Neural progenitor cell (in vitro differentiated cells): ENCODE measurements around the gene ACYP2. TPM values are rescaled to one million over a fixed set of nuclear protein-coding genes. Genes with fewer than 3 reads are reported as not detected.

Experiments used
- DNase-seq: peaks from one replicate; pipeline ENCODE4 v3.0.0-alpha.2; 2016; ENCODE audit warnings: low spot score
- H2AFZ ChIP-seq: fragments of 200-600 bp; sonication (generic); replicated peaks from 2 replicates; pipeline ENCODE4 v1.6.1; 2016; ENCODE audit warnings: antibody characterized with exemption
- H3F3A ChIP-seq: fragments of 200-600 bp; sonication (generic); 2 replicates; pipeline ENCODE4 v1.6.1; 2016; ENCODE audit warnings: antibody characterized with exemption, low read depth
- H3K27ac ChIP-seq: fragments of 200-600 bp; sonication (generic); 2 replicates; pipeline ENCODE4 v1.5.1; 2016; ENCODE audit warnings: mild to moderate bottlenecking
- H3K27me3 ChIP-seq: fragments of 200-600 bp; sonication (generic); 2 replicates; pipeline ENCODE4 v1.6.1; 2016; ENCODE audit warnings: mild to moderate bottlenecking, moderate library complexity
- H3K36me3 ChIP-seq: fragments of 200-600 bp; sonication (generic); 2 replicates; pipeline ENCODE4 v1.5.1; 2016
- H3K4me1 ChIP-seq: fragments of 200-600 bp; sonication (generic); 2 replicates; pipeline ENCODE4 v1.6.1; 2016; ENCODE audit warnings: mixed run types
- H3K4me2 ChIP-seq: fragments of 200-600 bp; sonication (generic); 2 replicates; pipeline ENCODE4 v1.6.1; 2016
- H3K4me3 ChIP-seq: fragments of 200-600 bp; sonication (generic); 2 replicates; pipeline ENCODE4 v1.5.1; 2016
- H3K79me2 ChIP-seq: fragments of 200-600 bp; sonication (generic); 2 replicates; pipeline ENCODE4 v1.6.1; 2016; ENCODE audit warnings: low read depth
- H3K9ac ChIP-seq: fragments of 200-600 bp; sonication (generic); 2 replicates; pipeline ENCODE4 v1.6.1; 2016
- H3K9me3 ChIP-seq: fragments of 200-600 bp; sonication (generic); 2 replicates; pipeline ENCODE4 v1.5.1; 2016; ENCODE audit warnings: low read depth
- H4K20me1 ChIP-seq: fragments of 200-600 bp; sonication (generic); 2 replicates; pipeline ENCODE4 v1.6.1; 2016; ENCODE audit warnings: low read depth
- H3K27ac Mint-ChIP-seq: 3 replicates; pipeline ENCODE4 v1.8.0; 2021; ENCODE audit warnings: mixed read lengths
- H3K27me3 Mint-ChIP-seq: 2 replicates; pipeline ENCODE4 v1.8.0; 2022; ENCODE audit warnings: low read depth, mild to moderate bottlenecking, inconsistent platforms, moderate library complexity, mixed read lengths; ENCODE audit not compliant: insufficient read depth
- H3K36me3 Mint-ChIP-seq: 3 replicates; pipeline ENCODE4 v1.8.0; 2021; ENCODE audit warnings: mixed read lengths
- H3K4me1 Mint-ChIP-seq: 3 replicates; pipeline ENCODE4 v1.8.0; 2021; ENCODE audit warnings: mixed read lengths
- H3K4me3 Mint-ChIP-seq: 3 replicates; pipeline ENCODE4 v1.8.0; 2021; ENCODE audit warnings: mild to moderate bottlenecking, moderate library complexity, mixed read lengths
- H3K9me3 Mint-ChIP-seq: 3 replicates; pipeline ENCODE4 v1.8.0; 2020; ENCODE audit warnings: mixed read lengths
- EZH2 ChIP-seq: fragments of 200-600 bp; sonication (generic); IDR thresholded peaks from 2 replicates; pipeline ENCODE4 v1.6.1; 2017; ENCODE audit warnings: antibody characterized with exemption, mild to moderate bottlenecking, moderate library complexity
- EZH2phosphoT487 ChIP-seq: fragments of 200-600 bp; sonication (generic); IDR thresholded peaks from 2 replicates; pipeline ENCODE4 v1.6.1; 2017; ENCODE audit warnings: antibody characterized with exemption
- total RNA-seq: library from RNA; depleted of rRNA; stranded (reverse); fragments of >200 nt; gene quantifications from 2 replicates; pipeline ENCODE4 v1.2.3, GENCODE V29; 2015; ENCODE audit warnings: low replicate concordance
- TF ChIP-seq, protein P1 (sequence below): fragments of 200-600 bp; sonication (generic); IDR thresholded peaks from 2 replicates; pipeline ENCODE4 v1.5.1; 2017; ENCODE audit warnings: antibody characterized with exemption, mild to moderate bottlenecking

The ACYP2 gene
- total RNA-seq, 1 donor from 2014 or later, result 9.7 TPM

DNA sequence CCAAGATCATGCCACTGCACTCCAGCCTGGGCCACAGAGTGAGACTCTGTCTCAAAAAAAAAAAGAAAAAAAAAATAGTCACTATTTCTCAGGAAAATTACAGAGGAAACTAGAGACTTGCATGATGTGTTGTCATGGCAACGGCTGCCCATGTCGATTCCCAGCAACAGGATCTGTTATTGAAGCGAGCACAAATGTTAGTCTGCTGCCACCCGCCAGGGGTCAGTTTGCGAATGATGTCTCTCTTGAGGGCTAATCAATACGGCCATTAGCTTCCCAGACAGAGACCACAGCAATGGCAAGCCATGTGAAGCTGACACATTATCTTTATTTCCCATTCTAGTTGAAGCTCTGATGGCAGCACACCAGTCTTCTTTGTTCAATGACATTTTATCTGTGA lies 32.4 kb upstream of the ACYP2 start:
- peaks cover 2% of the 10 kb centered on the region for H3K4me1 ChIP-seq
- Mint-ChIP-seq H3K4me3 (no peak overlapping the region), H3K27me3 (no peaks in the 10 kb centered on the region), H3K9me3 (no peaks in the 10 kb centered on the region), H3K36me3 (peaks cover 2% of the 10 kb centered on the region), H3K4me1 (peaks cover 13% of the 10 kb centered on the region), H3K27ac (no peak overlapping the region)
- no peaks in the 10 kb centered on the region for H3K36me3 ChIP-seq
- DNase-seq, result peak; percentile 21
- H3K9ac ChIP-seq, result no peak overlapping the region
- TF ChIP-seq EZH2phosphoT487 (no peak), EZH2 (no peak)
- no peaks in the 10 kb centered on the region for H3K27me3 ChIP-seq
- no peaks in the 10 kb centered on the region for H4K20me1 ChIP-seq
- H3K4me2 ChIP-seq, result no peak overlapping the region
- H3K4me3 ChIP-seq, result no peak overlapping the region
- no peak overlapping the region for H3K27ac ChIP-seq
- no peaks in the 10 kb centered on the region for H3K79me2 ChIP-seq
- peaks cover 5% of the 10 kb centered on the region for H3F3A ChIP-seq
- H2AFZ ChIP-seq, result no peak overlapping the region
- H3K9me3 ChIP-seq, result no peaks in the 10 kb centered on the region

DNA sequence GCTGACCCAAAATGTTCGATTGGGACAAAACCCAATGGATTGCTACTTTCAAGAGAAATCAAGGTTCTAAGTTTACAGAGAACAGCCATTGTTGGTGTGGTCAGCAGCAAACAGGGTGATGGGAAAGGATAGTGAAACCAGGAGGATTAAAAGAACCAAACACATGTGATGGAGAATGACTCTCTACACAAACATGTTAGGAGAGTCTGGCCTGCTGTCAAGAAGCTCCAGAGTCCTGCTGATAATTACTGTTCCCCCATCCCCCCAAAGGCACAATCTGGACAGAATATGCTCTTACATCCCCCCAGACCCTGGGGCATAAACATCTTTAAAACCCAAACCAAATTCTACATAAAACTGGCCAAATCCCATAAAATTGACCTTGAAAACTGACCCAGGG lies 32.0 kb upstream of the ACYP2 start:
- Histone ChIP-seq H3K27me3 (no peaks in the 10 kb centered on the region), H3K9me3 (no peaks in the 10 kb centered on the region), H3K27ac (no peak overlapping the region), H3K4me3 (no peak overlapping the region), H3K36me3 (no peaks in the 10 kb centered on the region), H2AFZ (no peak overlapping the region), H3F3A (peaks cover 5% of the 10 kb centered on the region), H3K79me2 (no peaks in the 10 kb centered on the region), H4K20me1 (no peaks in the 10 kb centered on the region), H3K4me1 (peaks cover 6% of the 10 kb centered on the region), H3K4me2 (no peak overlapping the region), H3K9ac (no peak overlapping the region)
- DNase-seq, result no peak
- H3K27ac Mint-ChIP-seq, result no peak overlapping the region
- H3K4me3 Mint-ChIP-seq, result no peak overlapping the region
- TF ChIP-seq, protein P1, sequence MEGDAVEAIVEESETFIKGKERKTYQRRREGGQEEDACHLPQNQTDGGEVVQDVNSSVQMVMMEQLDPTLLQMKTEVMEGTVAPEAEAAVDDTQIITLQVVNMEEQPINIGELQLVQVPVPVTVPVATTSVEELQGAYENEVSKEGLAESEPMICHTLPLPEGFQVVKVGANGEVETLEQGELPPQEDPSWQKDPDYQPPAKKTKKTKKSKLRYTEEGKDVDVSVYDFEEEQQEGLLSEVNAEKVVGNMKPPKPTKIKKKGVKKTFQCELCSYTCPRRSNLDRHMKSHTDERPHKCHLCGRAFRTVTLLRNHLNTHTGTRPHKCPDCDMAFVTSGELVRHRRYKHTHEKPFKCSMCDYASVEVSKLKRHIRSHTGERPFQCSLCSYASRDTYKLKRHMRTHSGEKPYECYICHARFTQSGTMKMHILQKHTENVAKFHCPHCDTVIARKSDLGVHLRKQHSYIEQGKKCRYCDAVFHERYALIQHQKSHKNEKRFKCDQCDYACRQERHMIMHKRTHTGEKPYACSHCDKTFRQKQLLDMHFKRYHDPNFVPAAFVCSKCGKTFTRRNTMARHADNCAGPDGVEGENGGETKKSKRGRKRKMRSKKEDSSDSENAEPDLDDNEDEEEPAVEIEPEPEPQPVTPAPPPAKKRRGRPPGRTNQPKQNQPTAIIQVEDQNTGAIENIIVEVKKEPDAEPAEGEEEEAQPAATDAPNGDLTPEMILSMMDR, result no peak
- TF ChIP-seq EZH2phosphoT487 (no peak), EZH2 (no peak)
- H3K36me3 Mint-ChIP-seq, result peaks cover 2% of the 10 kb centered on the region
- no peaks in the 10 kb centered on the region for H3K27me3 Mint-ChIP-seq
- H3K4me1 Mint-ChIP-seq, result peaks cover 14% of the 10 kb centered on the region
- H3K9me3 Mint-ChIP-seq, result no peaks in the 10 kb centered on the region

DNA sequence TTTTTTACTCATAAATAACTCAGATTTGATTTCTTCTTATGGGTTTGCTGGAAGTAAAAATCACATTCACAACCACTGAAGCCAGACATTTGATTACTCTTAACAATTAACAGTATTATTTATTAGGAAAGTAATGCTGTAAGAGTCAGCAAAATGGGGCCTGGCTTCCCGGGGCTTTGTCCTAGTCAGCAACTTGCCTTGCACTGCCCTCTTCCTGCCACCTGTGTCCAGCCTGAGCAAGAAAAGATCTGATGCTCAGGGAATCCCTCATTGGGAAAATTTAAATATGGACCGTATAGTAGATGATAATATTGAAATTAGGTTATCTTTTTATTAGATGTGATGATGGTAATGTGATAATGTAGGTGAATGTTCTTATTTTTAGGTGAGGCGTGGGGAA lies 30.8 kb upstream of the ACYP2 start:
- no peak overlapping the region for H3K4me3 Mint-ChIP-seq
- Histone ChIP-seq H3K9ac (no peak overlapping the region), H3K36me3 (no peaks in the 10 kb centered on the region), H3K79me2 (no peaks in the 10 kb centered on the region), H3K4me2 (no peak overlapping the region), H3F3A (peaks cover 5% of the 10 kb centered on the region), H3K27me3 (no peaks in the 10 kb centered on the region), H3K4me1 (peaks cover 9% of the 10 kb centered on the region), H4K20me1 (no peaks in the 10 kb centered on the region), H3K9me3 (no peaks in the 10 kb centered on the region), H2AFZ (no peak overlapping the region), H3K27ac (no peak overlapping the region), H3K4me3 (no peak overlapping the region)
- no peak for DNase-seq
- peaks cover 2% of the 10 kb centered on the region for H3K36me3 Mint-ChIP-seq
- H3K27me3 Mint-ChIP-seq, result no peaks in the 10 kb centered on the region
- no peak overlapping the region for H3K27ac Mint-ChIP-seq
- TF ChIP-seq, protein P1, result peak; percentile 28
- TF ChIP-seq EZH2, result no peak
- H3K9me3 Mint-ChIP-seq, result no peaks in the 10 kb centered on the region
- peaks cover 17% of the 10 kb centered on the region for H3K4me1 Mint-ChIP-seq

DNA sequence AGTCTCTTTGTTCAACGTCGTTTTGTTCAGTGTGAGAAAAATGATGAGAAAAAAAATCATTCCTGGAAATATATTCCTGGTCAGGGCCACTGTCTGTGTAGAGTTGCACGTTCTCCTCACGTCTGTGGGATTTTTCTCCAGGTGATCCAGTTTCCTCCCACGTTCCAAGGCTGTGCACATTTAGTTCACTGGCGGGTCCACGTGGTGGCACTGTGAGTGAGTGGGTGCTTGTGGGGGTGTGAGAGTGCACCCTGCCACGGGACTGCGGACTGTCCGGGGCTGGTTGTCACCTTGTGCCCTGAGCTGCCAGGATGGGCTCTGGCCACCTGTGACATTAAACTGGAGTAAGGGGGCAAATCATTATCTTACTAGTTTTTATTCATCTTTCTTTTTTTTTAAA lies 30.3 kb upstream of the ACYP2 start:
- H3K4me1 ChIP-seq, result peaks cover 9% of the 10 kb centered on the region
- peaks cover 5% of the 10 kb centered on the region for H3F3A ChIP-seq
- TF ChIP-seq EZH2 (no peak), EZH2phosphoT487 (no peak)
- TF ChIP-seq, protein P1, result no peak
- Mint-ChIP-seq H3K4me1 (peaks cover 17% of the 10 kb centered on the region), H3K27me3 (no peaks in the 10 kb centered on the region), H3K9me3 (no peaks in the 10 kb centered on the region), H3K36me3 (peaks cover 2% of the 10 kb centered on the region), H3K4me3 (no peak overlapping the region), H3K27ac (no peak overlapping the region)
- H3K9me3 ChIP-seq, result no peaks in the 10 kb centered on the region
- no peaks in the 10 kb centered on the region for H4K20me1 ChIP-seq
- no peak overlapping the region for H3K27ac ChIP-seq
- H3K27me3 ChIP-seq, result no peaks in the 10 kb centered on the region
- no peak for DNase-seq
- H3K4me2 ChIP-seq, result no peak overlapping the region
- H3K4me3 ChIP-seq, result no peak overlapping the region
- H3K36me3 ChIP-seq, result no peaks in the 10 kb centered on the region
- H2AFZ ChIP-seq, result no peak overlapping the region
- H3K79me2 ChIP-seq, result no peaks in the 10 kb centered on the region
- no peak overlapping the region for H3K9ac ChIP-seq
